GM19035 (cell line): ENCODE measurements around the gene RASGRF2.

Experiments used
- ATAC-seq: cut with Tn5 transposase; IDR thresholded peaks from one replicate; pipeline ENCODE4 v1.9.1; 2021; ENCODE audit not compliant: unreplicated experiment

The RASGRF2 gene

GRCh38 chr5:81166430-81166829 is 206.3 kb downstream of the RASGRF2 start:
- no peak for ATAC-seq

GRCh38 chr5:81167078-81167477 is 206.9 kb downstream of the RASGRF2 start:
- no peak for ATAC-seq

GRCh38 chr5:81167544-81167943 is 207.4 kb downstream of the RASGRF2 start:
- no peak for ATAC-seq

DNA sequence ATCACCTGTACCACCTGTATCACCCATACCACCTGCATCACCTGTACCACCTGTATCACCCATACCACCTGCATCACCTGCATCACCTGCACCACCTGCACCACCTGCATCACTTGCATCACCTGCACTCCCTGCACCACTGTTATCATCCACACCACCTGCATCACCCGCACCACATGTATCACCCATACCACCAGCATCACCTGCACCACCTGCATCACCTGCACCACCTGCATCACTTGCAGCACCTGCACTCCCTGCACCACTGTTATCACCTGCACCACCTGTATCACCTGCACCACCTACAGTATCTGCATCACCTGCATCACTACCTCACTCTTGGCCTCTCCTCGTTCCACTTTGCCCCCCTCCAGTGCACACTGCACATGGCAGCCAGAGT is 209.8 kb downstream of the RASGRF2 start:
- no peak for ATAC-seq

GRCh38 chr5:81171769-81172168 is 211.6 kb downstream of the RASGRF2 start:
- no peak for ATAC-seq

- ATAC-seq: no peak
Measured at GRCh38 chr5:81172710-81173109, 212.5 kb downstream of the RASGRF2 start.

GRCh38 chr5:81177061-81177460 is 216.9 kb downstream of the RASGRF2 start:
- no peak for ATAC-seq

- no peak for ATAC-seq
Measured at GRCh38 chr5:81179959-81180358, 219.8 kb downstream of the RASGRF2 start.

DNA sequence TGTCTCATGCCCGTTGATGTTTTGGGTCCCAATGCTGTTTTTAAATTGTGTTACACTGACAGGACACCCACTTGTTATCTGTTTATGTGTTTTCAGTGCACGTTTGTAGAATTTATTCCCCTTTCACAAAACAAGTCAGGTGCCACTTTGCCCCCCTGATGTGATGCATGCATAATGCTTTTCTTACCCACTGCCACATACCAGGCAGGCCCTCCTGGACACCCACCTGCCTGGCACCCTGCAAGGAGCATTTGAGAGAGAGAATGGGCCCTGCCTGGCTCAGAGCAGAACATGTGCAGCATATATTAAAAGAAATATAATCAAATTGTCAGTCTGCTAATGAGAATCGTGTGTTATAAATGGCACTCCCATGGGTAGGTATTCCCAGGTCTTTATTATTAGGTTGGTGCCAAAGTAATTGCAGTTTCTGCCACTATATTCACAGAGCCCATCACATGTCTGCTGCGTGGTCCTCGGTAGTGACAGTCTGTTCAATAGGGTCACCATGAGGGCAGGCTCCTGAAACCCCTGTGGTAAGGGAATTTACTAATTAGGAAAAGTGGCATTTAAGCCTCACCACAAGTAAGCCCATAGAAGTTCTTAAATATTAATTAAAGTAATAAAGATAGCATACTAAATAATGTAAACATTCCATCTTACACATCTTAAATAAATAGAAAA is 220.8 kb downstream of the RASGRF2 start:
- no peak for ATAC-seq

GRCh38 chr5:81181576-81182316 is 221.6 kb downstream of the RASGRF2 start:
- ATAC-seq: no peak

GRCh38 chr5:81182396-81183390 is 222.5 kb downstream of the RASGRF2 start:
- ATAC-seq: no peak

GRCh38 chr5:81183811-81184748 is 223.9 kb downstream of the RASGRF2 start:
- ATAC-seq: no peak

DNA sequence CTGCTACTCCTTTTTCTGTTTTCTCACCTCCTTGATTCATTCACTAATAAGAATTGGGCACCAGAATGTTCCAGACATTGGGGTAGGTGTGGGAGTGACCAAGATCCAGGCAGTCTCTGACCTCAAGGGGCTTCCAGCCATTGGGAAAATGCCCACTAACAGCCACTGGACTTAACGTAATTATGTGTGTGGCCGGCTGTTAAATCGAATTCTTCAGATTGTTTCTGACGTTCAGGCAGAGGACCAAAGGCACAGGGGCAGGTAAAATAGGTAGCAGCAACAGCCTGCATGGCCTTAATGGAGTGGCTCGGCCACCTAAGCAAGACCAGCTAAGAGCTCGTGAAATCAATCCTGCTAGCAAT is 224.6 kb downstream of the RASGRF2 start:
- ATAC-seq: no peak

DNA sequence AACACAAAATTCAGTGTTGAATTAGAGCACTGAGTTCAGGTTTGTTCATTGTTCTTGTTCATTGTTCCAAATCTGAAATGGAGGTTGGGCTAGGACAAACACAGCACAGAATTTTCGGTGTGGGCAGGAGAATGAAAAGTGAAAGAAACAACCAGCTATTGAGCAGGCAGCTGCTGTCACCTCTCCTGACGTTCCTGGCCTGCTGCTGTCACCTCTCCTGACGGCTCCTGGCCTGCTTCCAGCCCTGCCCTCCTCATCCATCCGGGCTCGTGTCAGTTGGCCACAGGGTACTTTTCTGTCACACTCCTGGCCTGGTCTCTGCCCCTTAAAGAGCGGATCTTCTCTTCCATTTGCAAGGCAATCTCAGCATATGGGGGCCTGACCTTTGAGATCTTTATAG is 227.7 kb downstream of the RASGRF2 start:
- no peak for ATAC-seq

GRCh38 chr5:81188962-81189361 is 228.8 kb downstream of the RASGRF2 start:
- ATAC-seq: no peak

GRCh38 chr5:81189875-81190498 is 229.8 kb downstream of the RASGRF2 start:
- ATAC-seq: no peak

GRCh38 chr5:81191726-81192372 is 231.7 kb downstream of the RASGRF2 start:
- ATAC-seq: no peak

GRCh38 chr5:81192373-81192750 is 232.2 kb downstream of the RASGRF2 start:
- ATAC-seq: no peak

DNA sequence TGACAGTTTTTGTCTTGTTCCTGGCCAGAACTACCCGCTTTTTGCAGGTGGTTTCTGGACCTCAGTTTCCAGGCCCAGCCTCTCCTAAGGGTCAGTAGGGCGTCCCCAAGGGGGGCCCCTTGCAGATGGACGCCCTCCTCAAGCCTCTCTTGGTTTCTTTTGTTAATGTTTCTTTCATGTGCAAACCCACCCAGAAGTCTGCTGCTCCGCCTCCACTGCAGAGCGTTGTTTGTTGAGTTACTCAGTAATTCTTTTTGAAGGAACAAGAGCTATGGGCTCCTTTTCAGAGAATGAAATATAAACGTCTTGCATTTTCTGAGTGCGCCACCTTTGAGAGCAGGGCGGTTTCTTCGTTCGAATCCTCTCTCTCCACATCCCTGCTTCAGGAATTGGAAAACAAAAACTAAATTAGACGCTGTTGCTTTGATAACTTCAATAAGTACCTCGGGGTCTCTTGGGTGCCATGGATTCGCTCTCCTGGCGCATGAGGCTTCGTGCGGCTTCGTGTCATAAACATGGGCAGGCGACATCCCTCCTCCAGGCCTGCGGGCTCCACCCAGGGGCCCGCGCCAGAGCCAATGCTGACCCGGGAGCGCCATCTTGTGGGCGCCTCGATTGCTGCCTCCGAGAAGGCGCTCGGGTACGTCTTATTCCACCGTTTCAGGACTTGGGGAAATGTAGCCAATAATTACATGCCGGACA is 234.6 kb downstream of the RASGRF2 start:
- no peak for ATAC-seq
